Fibroblast of skin of right quadriceps (primary cell): ENCODE data around the gene RELT.

ENCODE experiments used
- DNase-seq: peaks from one replicate; pipeline ENCODE4 v3.0.0-alpha.2; 2013

Gene RELT

DNA sequence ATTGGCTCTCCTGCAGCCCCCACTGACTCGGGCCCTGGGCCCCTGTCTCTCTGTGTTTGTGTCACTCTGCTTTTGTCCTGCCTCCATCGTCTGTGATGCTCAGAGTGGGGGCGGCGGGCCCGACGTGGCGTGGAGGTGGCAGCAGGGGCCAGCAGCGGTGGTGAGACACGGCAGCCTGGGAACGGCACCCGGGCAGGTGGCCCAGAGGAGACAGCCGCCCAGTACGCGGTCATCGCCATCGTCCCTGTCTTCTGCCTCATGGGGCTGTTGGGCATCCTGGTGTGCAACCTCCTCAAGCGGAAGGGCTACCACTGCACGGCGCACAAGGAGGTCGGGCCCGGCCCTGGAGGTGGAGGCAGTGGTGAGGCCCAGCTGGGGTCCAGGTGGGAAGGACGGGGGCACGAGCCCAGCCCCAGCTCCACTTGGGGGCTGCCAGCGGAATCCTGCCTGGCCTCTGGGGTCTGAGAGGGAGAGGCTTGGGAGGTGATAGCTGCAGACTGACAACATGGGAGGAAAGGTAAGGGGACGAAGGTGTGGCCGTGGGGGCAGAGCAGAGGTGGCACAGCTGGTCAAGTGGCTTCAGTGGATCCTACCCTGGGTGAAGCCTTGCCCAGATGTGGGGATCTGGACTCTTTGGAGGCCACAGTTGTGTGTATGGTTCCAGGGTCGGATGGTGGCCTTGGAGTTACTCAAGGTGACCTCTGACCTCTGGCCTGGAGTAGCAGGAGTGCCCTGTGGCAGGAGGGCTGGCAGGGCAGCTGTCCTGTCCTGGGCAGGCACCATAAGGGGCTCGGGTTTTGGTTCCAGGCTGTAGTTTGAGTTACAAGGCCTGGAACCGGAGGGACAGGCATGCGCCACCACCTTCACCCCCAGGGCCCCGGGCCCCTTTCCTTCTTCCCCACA lies 16.2 kb downstream of the RELT start:
- DNase-seq: no peak

DNA sequence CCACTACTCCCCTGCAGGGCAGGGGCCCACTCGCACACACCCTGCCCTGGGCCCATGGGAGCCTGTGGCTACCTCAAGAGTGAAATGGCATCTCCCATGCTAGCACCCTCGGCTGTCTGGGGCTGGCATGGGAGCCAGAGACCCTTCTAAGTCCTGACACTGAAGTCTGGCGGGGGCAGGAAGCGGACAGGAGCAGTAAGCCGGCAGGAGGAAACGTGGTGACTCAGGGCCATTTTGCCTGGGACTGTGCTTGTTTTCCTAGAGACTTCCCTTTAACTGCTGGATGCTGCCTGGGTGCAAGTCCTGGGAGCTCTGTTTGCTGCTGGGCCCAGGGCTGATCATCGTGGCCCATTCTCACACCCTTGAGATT lies 16.8 kb downstream of the RELT start:
- no peak for DNase-seq

DNA sequence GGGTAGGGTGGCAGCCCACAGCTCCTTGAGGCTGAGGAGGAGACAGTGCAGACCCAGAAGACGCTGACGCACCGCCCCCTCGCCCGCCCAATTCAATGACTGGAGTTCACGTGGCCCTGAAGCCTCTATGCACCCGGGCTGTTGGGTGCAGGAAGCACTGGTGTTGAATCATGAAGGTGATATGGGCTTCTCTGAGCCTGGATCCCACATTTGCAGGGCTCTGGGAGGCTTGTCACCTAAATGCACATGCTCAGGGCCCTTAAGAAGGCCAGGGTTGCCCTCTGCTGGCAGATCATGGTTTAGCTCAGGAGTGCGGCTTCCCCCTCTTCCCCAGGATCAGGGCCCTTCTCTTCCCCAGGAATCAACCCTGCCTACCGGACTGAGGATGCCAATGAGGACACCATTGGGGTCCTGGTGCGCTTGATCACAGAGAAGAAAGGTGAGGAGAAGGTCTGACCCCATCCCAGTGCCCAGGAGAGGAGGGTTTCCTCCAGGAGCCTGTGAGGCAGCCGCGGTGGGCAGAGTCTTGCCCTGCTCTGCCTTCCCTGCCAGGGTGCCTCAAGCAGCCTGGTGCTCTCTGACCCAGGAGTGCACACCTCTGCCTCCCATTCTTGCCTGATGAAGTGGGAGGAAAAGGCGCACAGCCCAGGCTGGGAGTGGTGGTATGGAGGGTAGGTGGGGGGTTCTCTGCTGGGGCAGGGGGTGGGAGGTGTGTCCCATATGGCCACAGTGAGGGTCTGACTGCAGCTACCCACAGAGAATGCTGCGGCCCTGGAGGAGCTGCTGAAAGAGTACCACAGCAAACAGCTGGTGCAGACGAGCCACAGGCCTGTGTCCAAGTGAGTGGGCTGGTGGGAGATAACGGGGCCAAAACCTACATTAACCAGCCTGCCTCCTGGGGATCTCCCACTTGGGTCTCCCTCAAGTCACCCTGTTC lies 17.5 kb downstream of the RELT start:
- DNase-seq: peak; percentile 75

DNA sequence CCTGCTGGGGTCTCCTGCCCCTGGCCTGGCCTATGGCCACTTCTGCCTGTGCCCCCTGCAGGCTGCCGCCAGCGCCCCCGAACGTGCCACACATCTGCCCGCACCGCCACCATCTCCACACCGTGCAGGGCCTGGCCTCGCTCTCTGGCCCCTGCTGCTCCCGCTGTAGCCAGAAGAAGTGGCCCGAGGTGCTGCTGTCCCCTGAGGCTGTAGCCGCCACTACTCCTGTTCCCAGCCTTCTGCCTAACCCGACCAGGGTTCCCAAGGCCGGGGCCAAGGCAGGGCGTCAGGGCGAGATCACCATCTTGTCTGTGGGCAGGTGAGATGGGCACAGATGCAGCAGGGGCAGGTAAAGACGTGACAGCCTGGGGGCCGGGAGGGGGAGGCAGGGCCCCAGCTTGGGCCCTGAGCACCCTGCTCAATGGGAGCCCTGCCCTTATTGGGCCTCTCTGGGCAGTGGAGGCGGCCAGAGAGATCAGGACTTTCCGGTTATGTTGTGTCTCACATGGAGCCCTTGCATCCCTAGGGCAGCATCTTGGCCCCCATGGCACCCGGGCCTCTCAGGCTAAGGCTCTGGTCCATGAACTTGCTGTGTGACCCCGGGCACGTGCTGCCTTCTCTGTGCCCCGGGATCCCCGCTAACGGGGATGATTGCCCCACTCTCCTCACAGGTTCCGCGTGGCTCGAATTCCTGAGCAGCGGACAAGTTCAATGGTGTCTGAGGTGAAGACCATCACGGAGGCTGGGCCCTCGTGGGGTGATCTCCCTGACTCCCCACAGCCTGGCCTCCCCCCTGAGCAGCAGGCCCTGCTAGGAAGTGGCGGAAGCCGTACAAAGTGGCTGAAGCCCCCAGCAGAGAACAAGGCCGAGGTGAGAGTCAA lies 18.5 kb downstream of the RELT start:
- no peak for DNase-seq

DNA sequence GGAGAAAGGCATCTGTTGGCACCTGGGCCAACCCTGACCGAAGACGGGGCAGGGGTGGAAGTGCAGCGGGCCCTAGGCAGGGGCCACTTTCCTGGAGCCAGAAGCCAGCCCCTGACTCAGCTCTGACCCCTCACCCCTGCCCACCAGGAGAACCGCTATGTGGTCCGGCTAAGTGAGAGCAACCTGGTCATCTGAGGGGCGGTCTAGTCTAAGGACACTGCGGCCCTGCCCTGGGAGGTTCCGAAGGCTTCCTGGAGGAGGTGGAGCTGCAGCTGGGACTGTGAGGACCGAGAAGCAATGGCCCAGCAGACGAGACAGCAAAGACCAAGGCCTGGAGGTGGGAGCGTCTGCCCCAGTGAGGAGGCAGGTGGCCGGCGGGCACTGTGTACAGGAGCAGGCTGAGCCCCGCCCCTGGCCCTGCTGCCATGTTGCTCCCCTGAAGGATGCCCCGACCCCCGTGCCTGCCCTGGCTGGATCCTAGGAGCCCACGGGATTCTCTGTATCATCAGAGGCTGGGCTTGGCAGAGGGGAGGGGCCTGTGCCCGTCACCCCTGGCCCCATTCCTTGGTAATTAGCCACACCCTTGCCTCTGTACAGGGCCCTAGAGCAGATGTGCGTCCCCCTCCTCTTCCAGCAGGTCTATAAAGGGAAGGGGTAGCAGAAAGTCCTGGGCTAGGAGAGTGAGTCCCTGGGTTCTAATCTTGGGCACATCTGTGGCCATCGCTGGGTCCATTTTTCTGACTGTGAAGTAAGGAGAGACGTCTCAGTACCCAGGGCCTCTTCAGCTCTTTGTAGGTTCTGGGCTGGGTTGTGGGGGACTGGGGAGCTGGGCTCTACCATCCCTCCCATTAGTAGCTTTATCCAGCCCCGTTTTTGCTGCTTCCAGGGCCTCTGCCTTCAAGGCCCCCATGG lies 19.4 kb downstream of the RELT start:
- DNase-seq: no peak

DNA sequence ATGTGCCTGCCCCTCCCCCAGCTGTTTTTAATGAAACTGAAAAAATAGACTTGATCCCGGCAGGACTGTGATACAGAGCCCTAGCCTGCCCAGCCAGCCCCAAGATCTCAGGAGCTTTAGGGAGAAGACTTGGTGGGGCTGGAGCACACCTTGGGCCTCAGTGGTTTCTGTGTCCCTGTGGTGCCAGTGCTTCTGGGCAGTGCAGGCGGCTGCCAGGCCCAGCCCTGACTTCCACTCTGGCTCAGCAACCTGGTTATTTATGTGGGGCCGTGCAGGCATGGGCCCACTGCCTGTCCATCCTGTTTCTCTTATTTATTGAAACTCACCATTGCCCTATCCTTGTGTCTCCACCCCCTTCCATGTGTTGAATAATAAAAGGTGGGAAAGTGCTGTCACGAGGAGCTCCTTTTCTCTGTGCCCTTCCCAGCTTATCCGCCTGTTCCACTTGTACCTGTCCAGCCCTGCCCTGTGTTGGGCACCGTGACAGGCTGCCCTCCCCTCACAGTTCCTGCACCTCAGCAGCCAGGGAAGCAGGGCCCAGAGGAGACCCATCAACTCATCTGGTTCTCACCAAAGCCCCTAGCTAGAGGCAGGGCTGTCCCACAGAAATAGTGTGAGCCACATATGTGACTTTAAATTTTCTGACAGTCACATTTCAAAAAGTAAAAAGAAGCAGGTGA lies 20.2 kb downstream of the RELT start:
- no peak for DNase-seq

DNA sequence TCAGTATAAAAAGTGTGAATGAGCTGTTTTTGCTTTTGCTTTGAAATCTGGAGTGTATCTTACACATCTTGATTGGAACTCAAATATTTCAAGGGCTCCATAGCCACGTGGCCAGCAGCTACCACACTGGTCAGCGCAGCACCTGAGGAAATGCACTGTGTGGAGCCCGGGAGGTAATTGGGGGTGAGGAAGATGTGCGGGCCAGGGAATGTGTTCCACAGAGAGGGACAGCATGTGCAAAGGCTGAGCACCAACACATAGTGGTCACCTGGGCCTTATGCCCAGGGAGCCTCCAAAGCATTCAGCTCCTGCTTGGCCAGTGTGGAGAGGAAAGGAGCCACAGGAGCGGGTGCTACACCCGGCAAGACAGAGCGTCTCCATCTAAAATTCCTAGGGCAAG lies 20.8 kb downstream of the RELT start:
- no peak for DNase-seq

DNA sequence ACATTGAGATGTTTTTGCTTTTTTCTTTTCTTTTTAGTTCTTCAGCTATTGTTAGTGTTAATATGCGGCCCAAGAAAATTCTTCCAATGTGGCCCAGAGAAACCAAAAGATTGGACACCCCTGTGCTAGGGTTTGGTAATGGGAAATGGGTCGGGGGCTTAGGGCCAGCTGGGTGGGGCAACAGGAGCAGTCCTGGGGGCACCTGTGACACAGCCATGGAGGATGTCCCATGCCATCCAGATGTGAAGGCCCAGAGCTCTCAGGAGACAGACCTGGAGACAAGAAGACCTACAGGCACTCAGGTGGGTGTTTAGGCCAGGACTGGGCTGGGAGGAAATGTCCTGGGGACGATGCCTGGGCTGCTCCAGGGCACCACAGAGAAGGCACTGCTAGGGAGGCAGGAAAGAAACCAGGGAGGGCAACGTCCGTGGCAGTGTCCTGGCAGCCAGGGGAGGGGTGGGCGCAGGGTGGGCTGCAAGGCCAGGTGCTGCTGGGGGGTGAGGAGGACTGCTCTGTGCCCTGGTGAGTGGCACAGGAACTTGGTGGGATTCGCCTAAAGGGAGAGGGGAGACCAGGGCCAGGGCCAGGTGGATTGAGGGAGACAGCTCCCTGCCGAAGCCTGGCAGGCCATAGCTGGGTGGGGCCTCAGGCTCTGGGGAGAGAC lies 21.4 kb downstream of the RELT start:
- DNase-seq: no peak

DNA sequence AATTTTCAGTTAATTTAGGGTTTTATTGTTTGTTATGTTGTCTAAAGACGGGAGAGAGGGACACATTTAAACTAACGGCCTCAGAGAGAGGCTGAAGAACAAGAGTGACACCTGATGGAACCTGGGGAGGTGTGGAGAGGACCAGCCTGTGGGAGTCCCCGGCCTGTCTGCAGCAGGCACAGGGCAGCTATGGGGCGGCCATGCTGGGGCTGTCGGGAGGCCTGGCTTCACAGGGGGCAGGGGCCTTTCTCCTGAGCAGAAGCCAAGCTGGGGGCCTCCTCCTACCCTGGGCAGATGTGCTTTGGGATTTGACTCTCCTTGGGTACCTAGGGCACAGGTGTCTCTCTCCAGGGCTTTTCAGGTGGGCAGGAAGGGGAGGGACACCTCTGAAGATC lies 21.9 kb downstream of the RELT start:
- DNase-seq: no peak

DNA sequence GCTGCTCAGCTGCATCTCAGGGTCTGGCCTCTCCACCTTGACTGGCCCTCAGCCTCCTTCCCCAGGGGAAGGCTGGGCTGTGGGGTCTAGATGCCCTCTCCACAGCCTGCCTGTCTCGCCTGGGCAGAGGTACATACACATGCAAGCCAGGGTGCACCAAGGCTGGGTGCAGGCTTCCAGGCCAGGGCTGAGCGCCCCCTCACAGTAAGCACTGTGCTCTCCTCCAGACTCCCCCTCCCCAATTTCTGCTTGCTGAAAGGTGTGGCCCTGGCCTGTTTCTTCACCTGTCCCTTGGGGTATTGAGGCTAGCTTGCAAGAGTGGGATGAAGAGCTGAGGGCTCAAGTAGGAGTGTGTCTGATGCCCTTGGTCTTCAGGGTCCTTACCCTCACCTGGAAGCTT lies 22.5 kb downstream of the RELT start:
- no peak for DNase-seq

DNA sequence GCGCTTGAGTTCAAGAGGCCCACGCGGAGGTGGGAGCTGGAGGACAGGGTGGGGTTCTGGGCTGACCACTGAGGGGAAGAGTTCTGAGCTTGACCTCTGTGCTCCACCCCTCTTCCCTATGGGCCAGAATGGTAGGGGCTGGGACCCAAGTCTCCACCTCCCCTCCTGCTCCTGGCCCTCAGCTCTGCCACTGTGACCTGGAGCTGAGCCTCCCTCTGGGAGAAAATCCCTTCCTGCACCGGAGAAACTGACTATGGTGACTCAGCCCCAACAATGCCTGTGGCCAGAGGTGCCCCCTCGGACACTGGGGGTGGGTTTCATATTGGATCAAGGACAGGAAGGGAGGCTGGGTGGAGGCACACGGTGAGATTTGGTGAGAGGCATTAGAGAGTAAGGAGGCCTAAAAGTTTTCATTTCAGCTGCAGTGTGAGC lies 23.0 kb downstream of the RELT start:
- peak; percentile 28 for DNase-seq

DNA sequence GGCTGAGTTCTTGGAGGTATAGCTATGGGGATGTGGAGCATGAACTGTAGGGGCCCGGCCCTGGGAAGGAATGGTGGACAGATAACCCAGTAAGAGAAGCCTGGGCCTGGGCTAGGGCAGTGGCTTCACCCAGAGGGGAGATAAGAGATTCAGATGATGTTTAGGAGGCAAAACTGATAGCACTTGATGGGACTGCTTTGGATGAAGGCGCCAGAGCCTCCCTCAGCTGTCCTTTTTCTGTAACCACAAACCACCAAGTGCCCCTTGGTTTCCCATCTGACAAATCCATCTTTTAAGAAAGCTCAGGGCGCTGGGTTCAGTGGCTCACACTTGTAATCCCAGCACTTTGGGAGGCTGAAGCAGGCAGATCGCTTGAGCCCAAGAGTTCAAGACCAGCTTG lies 23.4 kb downstream of the RELT start:
- no peak for DNase-seq

DNA sequence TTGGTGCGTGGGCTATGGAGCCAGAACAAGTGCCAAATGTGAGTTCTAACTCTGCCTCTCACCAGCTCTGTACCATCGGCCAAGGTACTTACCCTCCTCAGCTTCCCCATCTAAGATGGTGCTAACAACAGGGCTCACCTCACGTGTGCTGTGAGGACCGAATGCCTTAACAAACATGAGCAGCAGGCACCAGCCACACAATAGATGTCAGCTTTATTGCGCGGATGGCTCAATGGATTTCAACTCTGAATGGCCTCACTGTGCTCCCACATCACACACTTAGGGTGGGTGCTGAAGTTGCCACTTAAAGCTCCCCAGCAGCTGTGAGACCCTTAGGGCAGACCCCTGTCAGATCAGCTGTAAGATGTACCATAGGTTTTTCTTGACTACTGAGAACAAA lies 24.1 kb downstream of the RELT start:
- no peak for DNase-seq

DNA sequence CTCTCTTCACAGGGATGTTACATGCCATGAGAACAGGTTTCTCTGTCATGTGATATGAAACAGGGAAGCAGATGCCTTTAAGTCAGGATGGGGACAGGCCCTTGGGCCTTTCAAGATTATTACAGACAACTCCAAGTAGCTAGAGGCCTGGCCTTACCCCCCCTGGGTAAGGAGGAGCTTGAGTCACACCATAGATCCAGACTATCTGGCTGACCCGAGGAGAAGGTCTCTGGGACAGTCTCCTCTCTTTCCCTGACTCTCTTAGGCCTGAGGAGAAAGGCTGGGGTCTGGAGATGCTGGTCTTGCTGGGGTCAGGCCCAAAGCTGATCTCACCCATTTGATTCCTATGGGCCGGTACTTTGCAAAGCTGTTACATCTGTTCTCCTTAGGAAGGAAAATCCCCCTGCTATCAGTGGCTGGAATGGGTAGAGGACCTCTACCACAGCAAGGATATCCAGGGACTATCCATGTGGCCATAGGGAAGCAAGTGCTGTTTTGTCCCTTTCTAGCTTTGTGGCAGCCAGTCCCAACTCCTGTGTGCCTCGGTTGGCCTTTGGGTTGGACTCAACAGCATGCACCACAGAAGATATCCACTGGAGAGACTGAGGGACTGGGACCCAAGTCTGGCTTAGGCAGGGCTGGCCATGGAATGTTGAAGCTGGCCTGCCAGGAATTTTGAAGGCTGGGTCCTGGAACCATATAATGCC lies 25.2 kb downstream of the RELT start:
- no peak for DNase-seq

DNA sequence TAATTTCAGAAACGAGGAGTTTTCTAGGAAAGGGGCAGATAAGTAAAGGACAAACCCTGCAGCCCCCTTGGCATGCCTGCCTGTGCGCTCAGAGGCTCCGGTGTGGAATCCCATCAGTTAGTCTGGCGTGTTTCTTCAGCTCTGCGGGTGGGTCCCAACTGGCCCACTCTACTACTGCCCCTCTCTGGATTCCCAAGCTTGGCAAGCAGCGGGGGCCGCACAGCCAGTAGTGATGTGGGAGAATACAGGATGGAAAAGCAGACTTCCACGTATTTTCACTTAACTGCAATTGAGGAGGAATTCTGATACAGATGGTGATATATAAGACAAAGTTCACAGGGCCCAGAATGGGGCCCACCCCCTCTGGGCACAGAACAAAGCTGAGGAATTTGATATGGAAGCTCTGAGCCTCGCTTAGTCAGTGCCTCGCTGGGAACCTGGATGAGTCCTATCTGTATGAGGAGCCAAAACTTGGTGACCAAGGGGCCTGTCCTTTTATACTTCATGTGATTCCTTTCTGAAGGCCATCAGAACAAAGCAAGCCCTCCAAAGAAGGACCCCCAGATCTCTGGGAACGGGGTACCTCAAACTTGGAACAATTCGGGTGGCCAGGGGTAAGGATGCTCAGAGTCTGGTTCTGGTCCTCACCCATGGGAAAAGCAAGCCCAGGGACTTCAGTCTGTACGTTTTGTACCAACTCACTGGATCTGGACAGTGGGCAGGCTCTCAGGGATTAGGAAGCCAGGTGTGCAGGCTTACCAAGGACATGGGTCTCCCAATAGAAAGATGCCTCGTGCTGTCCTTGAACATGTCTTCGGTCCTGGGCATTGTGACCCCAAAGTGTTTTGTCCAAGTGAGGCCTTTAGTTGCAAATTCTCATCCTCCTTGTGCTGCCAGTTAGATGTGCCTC lies 26.0 kb downstream of the RELT start:
- no peak for DNase-seq

DNA sequence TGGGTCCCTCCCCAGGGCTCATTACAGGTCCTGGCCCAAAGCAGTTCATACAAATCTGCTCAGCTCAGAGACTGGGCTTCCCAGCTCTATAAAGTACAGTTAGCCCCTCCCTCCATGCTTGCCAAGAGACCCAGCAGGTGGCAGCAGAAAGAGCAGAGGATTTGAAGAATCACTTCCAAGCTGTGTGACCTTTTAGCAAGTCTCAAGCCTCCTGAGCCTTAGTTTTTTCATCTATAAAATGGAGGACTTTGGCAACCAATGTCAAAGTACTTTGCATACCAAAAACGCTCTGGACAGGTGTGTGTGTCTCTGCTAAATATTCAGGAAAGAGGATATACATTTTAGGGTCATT lies 26.6 kb downstream of the RELT start:
- DNase-seq: no peak

DNA sequence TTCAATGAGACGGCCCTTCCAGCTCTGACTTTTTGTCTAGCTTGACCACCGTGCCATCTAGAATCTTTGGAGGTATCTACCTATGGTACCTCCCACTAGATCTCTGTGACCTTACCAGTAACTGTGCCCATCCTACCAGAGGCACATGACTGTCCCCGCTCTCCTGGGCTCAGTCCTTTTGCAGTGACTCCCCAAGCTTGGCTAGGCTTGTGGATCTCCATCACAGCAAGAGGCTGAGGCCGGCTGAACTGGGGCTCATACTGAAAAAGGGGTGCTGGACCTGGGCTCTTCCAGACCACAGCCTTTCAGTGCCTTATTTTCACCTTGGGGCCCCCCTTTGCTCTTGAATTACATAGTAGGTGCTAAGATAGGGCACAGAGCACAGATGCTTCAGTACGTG lies 27.3 kb downstream of the RELT start:
- DNase-seq: no peak

DNA sequence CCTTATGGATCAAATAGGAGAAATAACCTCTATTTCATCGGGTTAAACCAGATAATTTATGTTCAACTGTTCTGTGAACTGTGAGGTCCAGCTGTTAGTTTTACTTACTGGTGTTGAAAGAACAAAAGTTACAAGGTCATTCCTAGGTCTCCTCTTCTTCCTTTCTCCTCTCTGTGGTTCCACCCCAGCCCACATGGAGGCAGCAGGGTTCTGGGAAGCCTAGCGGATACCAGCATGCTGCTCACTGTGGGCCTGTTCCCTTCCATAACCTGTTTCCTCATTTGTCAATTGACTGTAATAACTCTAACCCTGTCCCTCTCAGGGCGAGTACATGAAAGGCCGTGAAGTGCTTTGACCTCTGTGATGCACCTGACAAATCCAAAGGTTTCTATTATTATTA lies 27.8 kb downstream of the RELT start:
- peak; percentile 52 for DNase-seq
